Osteoblast (primary cell): Measurements from ENCODE around the gene DET1. TPM values are rescaled to one million over a fixed set of nuclear protein-coding genes. Genes with fewer than 3 reads are reported as not detected.

Source experiments
- DNase-seq: peaks from one replicate; pipeline ENCODE4 v3.0.0; 2011; ENCODE audit warnings: low spot score, mixed read lengths; ENCODE audit not compliant: insufficient read length; ENCODE audit errors: missing footprints
- H2AFZ ChIP-seq: 2 replicates; pipeline ENCODE4 v1.6.0; 2011; ENCODE audit warnings: mild to moderate bottlenecking, low read length
- H3K27ac ChIP-seq: 2 replicates; pipeline ENCODE4 v1.5.1; 2011; ENCODE audit warnings: mild to moderate bottlenecking, low read depth, low read length, moderate library complexity
- H3K27me3 ChIP-seq: 2 replicates; pipeline ENCODE4 v1.6.0; 2012; ENCODE audit warnings: mild to moderate bottlenecking, control low read depth, inconsistent platforms, low read length, moderate library complexity; ENCODE audit not compliant: insufficient read depth
- H3K36me3 ChIP-seq: 2 replicates; pipeline ENCODE4 v1.5.1; 2011; ENCODE audit warnings: mild to moderate bottlenecking, low read length, control low read depth, moderate library complexity; ENCODE audit not compliant: insufficient read depth
- H3K4me1 ChIP-seq: 2 replicates; pipeline ENCODE4 v1.5.1; 2011; ENCODE audit warnings: mild to moderate bottlenecking, low read length, control low read depth, moderate library complexity; ENCODE audit not compliant: insufficient read depth
- H3K4me2 ChIP-seq: 2 replicates; pipeline ENCODE4 v1.6.0; 2011; ENCODE audit warnings: mild to moderate bottlenecking, low read length; ENCODE audit not compliant: insufficient read depth
- H3K4me3 ChIP-seq: fragments of 200-600 bp; sonication (generic); 3 replicates; pipeline ENCODE4 v1.5.1; 2012; ENCODE audit warnings: mild to moderate bottlenecking, low read length, inconsistent platforms; ENCODE audit not compliant: insufficient read depth
- H3K79me2 ChIP-seq: 2 replicates; pipeline ENCODE4 v1.6.0; 2012; ENCODE audit warnings: mild to moderate bottlenecking, low read length, control low read depth, inconsistent platforms; ENCODE audit not compliant: insufficient read depth
- H3K9me3 ChIP-seq: 2 replicates; pipeline ENCODE4 v1.5.1; 2011; ENCODE audit warnings: low read depth, low read length, control low read depth
- H4K20me1 ChIP-seq: 2 replicates; pipeline ENCODE4 v1.6.0; 2012; ENCODE audit warnings: mild to moderate bottlenecking, low read length, control low read depth; ENCODE audit not compliant: insufficient read depth
- CTCF ChIP-seq: IDR thresholded peaks from 2 replicates; pipeline ENCODE4 v1.5.1; 2011; ENCODE audit warnings: mild to moderate bottlenecking, low read depth, low read length, moderate library complexity; ENCODE audit errors: extremely low read depth
- total RNA-seq: library from RNA; depleted of rRNA; stranded (reverse); fragments of >200 nt; gene quantifications from 2 replicates; pipeline ENCODE4 v1.2.3, GENCODE V29; 2012

DET1 gene
- total RNA-seq, 1 donor = 7.6 TPM

DNA sequence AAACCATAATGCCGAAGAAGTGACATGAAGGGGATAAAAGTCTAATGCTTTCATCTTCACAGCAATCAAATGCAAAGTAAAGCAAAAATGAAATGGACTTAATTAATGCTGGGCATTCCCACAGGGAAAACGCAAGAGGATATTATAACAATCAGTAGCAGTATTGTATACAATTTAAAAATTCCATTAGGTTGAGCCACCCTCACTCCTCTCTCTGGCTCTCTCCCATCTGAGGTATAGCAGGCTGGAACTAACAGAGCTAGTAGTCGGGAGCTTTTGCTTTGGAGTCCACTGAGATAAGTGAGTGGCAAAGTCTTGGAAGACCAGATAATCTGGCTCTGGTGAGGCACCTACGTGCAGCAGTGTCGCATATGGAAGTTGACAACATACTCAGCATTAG, 33.9 kb downstream of the DET1 start:
- Histone ChIP-seq H3K79me2 (no peaks in the 10 kb centered on the region), H2AFZ (no peak overlapping the region), H3K27me3 (no peaks in the 10 kb centered on the region), H3K9me3 (no peaks in the 10 kb centered on the region), H3K36me3 (peaks cover 3% of the 10 kb centered on the region), H3K4me3 (no peak overlapping the region), H3K4me2 (no peak overlapping the region), H3K27ac (no peak overlapping the region), H4K20me1 (no peaks in the 10 kb centered on the region), H3K4me1 (peaks cover 7% of the 10 kb centered on the region)
- no peak for TF ChIP-seq CTCF
- no peak for DNase-seq

GRCh38 chr15:88512078-88512477, 34.4 kb downstream of the DET1 start:
- no peak overlapping the region for H3K4me3 ChIP-seq
- peaks cover 3% of the 10 kb centered on the region for H3K36me3 ChIP-seq
- DNase-seq = no peak
- H4K20me1 ChIP-seq = no peaks in the 10 kb centered on the region
- no peaks in the 10 kb centered on the region for H3K79me2 ChIP-seq
- H3K9me3 ChIP-seq = no peaks in the 10 kb centered on the region
- H3K4me2 ChIP-seq = no peak overlapping the region
- H3K4me1 ChIP-seq = peaks cover 7% of the 10 kb centered on the region
- no peak overlapping the region for H3K27ac ChIP-seq
- H2AFZ ChIP-seq = no peak overlapping the region
- H3K27me3 ChIP-seq = no peaks in the 10 kb centered on the region
- no peak for TF ChIP-seq CTCF

DNA sequence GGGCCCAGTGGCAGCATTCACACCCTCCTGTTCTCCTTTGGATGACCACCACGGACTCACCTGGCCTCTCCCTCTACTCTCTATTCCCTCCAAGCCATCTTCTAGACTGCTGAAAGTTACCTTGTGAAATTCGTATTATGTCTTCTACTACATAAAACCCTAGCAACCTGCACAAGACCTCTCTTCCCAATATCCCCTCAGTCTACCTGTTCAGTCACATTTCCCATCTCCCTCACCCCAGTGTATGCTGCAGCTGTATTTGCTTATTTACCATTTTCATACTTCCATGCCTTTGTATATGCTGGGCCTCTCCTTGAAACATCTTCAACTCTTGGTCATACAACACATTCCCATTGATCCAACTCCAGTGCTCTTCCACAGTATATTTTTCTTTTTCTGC, 35.3 kb downstream of the DET1 start:
- Histone ChIP-seq H4K20me1 (no peaks in the 10 kb centered on the region), H3K4me2 (no peak overlapping the region), H2AFZ (no peak overlapping the region), H3K4me1 (peaks cover 7% of the 10 kb centered on the region), H3K36me3 (peaks cover 3% of the 10 kb centered on the region), H3K9me3 (no peaks in the 10 kb centered on the region), H3K79me2 (no peaks in the 10 kb centered on the region), H3K27ac (no peak overlapping the region), H3K4me3 (no peak overlapping the region), H3K27me3 (no peaks in the 10 kb centered on the region)
- no peak for TF ChIP-seq CTCF
- peak; percentile 64 for DNase-seq

DNA sequence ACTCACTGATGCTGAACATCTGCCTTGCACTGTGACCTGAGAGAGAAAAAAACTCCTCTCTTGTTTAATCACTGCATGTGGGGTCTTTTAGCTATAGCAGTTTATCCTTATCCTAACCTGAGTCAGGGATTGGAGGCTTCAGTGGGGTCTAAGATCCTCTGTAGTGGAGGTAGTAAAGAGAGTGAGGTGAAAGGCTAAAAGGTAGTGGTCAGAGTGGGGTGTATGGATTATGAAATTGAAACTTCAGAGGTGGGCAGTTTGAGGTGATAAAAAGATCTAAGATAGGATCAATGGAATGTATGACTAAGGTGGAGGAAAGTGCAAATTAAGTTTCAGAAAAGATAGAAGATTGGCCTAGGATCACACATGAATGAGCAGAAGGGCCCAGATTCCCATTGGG, 36.5 kb downstream of the DET1 start:
- Histone ChIP-seq H3K27me3 (no peaks in the 10 kb centered on the region), H3K4me2 (no peak overlapping the region), H3K79me2 (no peaks in the 10 kb centered on the region), H3K27ac (no peak overlapping the region), H3K36me3 (peaks cover 3% of the 10 kb centered on the region), H4K20me1 (no peaks in the 10 kb centered on the region), H3K4me1 (peaks cover 7% of the 10 kb centered on the region), H3K9me3 (no peaks in the 10 kb centered on the region), H3K4me3 (no peak overlapping the region), H2AFZ (no peak overlapping the region)
- no peak for DNase-seq
- TF ChIP-seq CTCF = no peak
